Measurements from ENCODE around the gene KCNH1. TPM values are rescaled to one million over a fixed set of nuclear protein-coding genes. Genes with fewer than 3 reads are reported as not detected.

The KCNH1 gene
- total and polyA plus RNA-seq, 2 experiments from 2014 or later = 0.28 TPM; not detected in 1

DNA sequence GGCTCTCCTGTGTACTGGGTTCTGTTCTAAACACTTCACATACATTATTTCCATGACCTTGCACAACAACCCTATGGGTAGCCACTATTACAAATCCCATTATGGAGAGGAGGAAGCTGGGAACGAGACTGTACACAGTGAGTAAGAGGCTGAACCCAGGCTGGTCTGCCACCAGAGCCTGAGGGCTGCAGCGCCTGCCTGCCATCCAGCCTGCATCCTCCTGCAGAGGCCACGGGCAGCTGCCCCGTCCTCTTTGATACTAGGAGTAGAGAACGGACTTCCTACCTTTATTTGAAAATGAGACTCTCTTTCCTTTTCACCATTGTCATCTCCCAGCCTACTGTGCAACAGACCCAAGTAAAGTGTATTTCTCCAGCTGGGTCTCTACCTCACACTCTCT, 435.3 kb downstream of the KCNH1 start:
- Histone ChIP-seq H4K20me1 (replicated peaks; ENCODE audit: insufficient read depth) (no peaks in the 10 kb centered on the region), H3K27ac (ENCODE audit: low read depth) (no peak overlapping the region), H3K36me3 (ENCODE audit: insufficient read depth) (no peaks in the 10 kb centered on the region), H3K27me3 (ENCODE audit: insufficient read depth) (no peaks in the 10 kb centered on the region), H3K4me3 (no peak overlapping the region), H3F3A (replicated peaks; ENCODE audit: low read depth) (no peaks in the 10 kb centered on the region), H3K4me2 (no peak overlapping the region), H3K79me2 (replicated peaks; ENCODE audit: insufficient read depth) (no peaks in the 10 kb centered on the region), H3K9me2 (ENCODE audit: insufficient read depth) (no peaks in the 10 kb centered on the region), H2AFZ (no peak overlapping the region), H3K4me1 (ENCODE audit: insufficient read depth) (no peaks in the 10 kb centered on the region; the same call in 1 of the 2 replicates)
- Mint-ChIP-seq H3K36me3 (ENCODE audit: low read depth) (no peaks in the 10 kb centered on the region; the same call in 2 of the 3 replicates), H3K9me3 (peaks cover 4% of the 10 kb centered on the region; the same call in 2 of the 3 replicates), H3K4me3 (no peak overlapping the region), H3K27me3 (ENCODE audit: insufficient read depth, low read depth, poor library complexity) (peaks cover 2% of the 10 kb centered on the region), H3K4me1 (peaks cover 8% of the 10 kb centered on the region; the same call in 2 of the 3 replicates), H3K27ac (no peak overlapping the region)
- DNase-seq (ENCODE audit: low spot score) (no peak), ATAC-seq (no peak)
- TF ChIP-seq ZNF331 (CRISPR knock-in tag; IDR thresholded peaks at IDR 0.05; ENCODE audit: low read depth) = no peak
- no peak for TF ChIP-seq EZH2 (IDR thresholded peaks at IDR 0.05; ENCODE audit: low read depth, unreplicated experiment)
- no peak for TF ChIP-seq NANOG (IDR thresholded peaks at IDR 0.05; ENCODE audit: borderline replicate concordance)
- no peak for TF ChIP-seq EZH2phosphoT487 (IDR thresholded peaks at IDR 0.05; ENCODE audit: unreplicated experiment)
- no peak for TF ChIP-seq STAT1 (IDR thresholded peaks at IDR 0.05; ENCODE audit: unreplicated experiment)
- no peak for TF ChIP-seq POLR2AphosphoS5 (IDR thresholded peaks at IDR 0.05; ENCODE audit: low read depth)
- TF ChIP-seq, protein P1, sequence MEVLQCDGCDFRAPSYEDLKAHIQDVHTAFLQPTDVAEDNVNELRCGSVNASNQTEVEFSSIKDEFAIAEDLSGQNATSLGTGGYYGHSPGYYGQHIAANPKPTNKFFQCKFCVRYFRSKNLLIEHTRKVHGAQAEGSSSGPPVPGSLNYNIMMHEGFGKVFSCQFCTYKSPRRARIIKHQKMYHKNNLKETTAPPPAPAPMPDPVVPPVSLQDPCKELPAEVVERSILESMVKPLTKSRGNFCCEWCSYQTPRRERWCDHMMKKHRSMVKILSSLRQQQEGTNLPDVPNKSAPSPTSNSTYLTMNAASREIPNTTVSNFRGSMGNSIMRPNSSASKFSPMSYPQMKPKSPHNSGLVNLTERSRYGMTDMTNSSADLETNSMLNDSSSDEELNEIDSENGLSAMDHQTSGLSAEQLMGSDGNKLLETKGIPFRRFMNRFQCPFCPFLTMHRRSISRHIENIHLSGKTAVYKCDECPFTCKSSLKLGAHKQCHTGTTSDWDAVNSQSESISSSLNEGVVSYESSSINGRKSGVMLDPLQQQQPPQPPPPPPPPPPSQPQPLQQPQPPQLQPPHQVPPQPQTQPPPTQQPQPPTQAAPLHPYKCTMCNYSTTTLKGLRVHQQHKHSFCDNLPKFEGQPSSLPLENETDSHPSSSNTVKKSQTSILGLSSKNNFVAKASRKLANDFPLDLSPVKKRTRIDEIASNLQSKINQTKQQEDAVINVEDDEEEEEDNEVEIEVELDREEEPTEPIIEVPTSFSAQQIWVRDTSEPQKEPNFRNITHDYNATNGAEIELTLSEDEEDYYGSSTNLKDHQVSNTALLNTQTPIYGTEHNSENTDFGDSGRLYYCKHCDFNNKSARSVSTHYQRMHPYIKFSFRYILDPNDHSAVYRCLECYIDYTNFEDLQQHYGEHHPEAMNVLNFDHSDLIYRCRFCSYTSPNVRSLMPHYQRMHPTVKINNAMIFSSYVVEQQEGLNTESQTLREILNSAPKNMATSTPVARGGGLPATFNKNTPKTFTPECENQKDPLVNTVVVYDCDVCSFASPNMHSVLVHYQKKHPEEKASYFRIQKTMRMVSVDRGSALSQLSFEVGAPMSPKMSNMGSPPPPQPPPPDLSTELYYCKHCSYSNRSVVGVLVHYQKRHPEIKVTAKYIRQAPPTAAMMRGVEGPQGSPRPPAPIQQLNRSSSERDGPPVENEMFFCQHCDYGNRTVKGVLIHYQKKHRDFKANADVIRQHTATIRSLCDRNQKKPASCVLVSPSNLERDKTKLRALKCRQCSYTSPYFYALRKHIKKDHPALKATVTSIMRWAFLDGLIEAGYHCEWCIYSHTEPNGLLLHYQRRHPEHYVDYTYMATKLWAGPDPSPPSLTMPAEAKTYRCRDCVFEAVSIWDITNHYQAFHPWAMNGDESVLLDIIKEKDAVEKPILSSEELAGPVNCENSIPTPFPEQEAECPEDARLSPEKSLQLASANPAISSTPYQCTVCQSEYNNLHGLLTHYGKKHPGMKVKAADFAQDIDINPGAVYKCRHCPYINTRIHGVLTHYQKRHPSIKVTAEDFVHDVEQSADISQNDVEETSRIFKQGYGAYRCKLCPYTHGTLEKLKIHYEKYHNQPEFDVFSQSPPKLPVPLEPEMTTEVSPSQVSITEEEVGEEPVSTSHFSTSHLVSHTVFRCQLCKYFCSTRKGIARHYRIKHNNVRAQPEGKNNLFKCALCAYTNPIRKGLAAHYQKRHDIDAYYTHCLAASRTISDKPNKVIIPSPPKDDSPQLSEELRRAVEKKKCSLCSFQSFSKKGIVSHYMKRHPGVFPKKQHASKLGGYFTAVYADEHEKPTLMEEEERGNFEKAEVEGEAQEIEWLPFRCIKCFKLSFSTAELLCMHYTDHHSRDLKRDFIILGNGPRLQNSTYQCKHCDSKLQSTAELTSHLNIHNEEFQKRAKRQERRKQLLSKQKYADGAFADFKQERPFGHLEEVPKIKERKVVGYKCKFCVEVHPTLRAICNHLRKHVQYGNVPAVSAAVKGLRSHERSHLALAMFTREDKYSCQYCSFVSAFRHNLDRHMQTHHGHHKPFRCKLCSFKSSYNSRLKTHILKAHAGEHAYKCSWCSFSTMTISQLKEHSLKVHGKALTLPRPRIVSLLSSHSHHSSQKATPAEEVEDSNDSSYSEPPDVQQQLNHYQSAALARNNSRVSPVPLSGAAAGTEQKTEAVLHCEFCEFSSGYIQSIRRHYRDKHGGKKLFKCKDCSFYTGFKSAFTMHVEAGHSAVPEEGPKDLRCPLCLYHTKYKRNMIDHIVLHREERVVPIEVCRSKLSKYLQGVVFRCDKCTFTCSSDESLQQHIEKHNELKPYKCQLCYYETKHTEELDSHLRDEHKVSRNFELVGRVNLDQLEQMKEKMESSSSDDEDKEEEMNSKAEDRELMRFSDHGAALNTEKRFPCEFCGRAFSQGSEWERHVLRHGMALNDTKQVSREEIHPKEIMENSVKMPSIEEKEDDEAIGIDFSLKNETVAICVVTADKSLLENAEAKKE (CRISPR knock-in tag; IDR thresholded peaks at IDR 0.05) = no peak
- no peak for TF ChIP-seq CREB1 (CRISPR knock-in tag; IDR thresholded peaks at IDR 0.05; ENCODE audit: low read depth)
- no peak for TF ChIP-seq ZNF114 (CRISPR knock-in tag; IDR thresholded peaks at IDR 0.05)

All from GM23338 (cell line).